ENCODE data around the gene SYPL1.

GRCh38 chr7:106064316-106064715 lies 47.8 kb downstream of the SYPL1 start:
- TF ChIP-seq EZH2phosphoT487 (IDR thresholded peaks at IDR 0.05; ENCODE audit: borderline replicate concordance, low read length), result no peak
- TF ChIP-seq CTCF (IDR thresholded peaks at IDR 0.05; ENCODE audit: low read depth, low read length, poor library complexity, severe bottlenecking), result peak; percentile 52

All from DOHH2 (cell line).